ENCODE measurements around the gene SEMA6B. TPM values are rescaled to one million over a fixed set of nuclear protein-coding genes. Genes with fewer than 3 reads are reported as not detected.

The SEMA6B gene
- total and polyA plus RNA-seq, 2 donors (not counting 1 experiment from before 2014, with no cell fraction given): 0.42 TPM; not detected in 1

- ATAC-seq (ENCODE audit: low read depth): no peak
- Histone ChIP-seq H3K36me3 (replicated peaks in 1 of 2; ENCODE audit: control extremely low read depth in 1 of 2, control insufficient read depth in 1 of 2, extremely low read depth in 1 of 2, insufficient read depth in 2 of 2, low read length in 1 of 2) (no peaks in the 10 kb centered on the region), H3K4me2 (replicated peaks; ENCODE audit: low read depth, low read length, poor library complexity, severe bottlenecking) (no peak overlapping the region), H2AFZ (ENCODE audit: insufficient read depth, low read depth, low read length, poor library complexity, severe bottlenecking) (no peak overlapping the region), H3K4me3 (ENCODE audit: control extremely low read depth in 1 of 5, extremely low read depth in 1 of 5, insufficient read depth in 1 of 5, low read depth in 2 of 5, low read length in 4 of 5) (no peak overlapping the region), H3K9me3 (ENCODE audit: control extremely low read depth in 1 of 3, control insufficient read depth in 2 of 3, insufficient read depth in 1 of 3, low read length in 2 of 3) (peaks cover 0 to 14% (median 0%) of the 10 kb centered on the region in 3 donors), H3K4me1 (ENCODE audit: control insufficient read depth in 2 of 2, insufficient read depth in 2 of 2, low read length in 2 of 2) (no peaks in the 10 kb centered on the region), H3K9ac (ENCODE audit: low read length) (no peak overlapping the region), H3K27me3 (replicated peaks in 1 of 4; ENCODE audit: control extremely low read depth in 1 of 4, control insufficient read depth in 3 of 4, insufficient read depth in 4 of 4, low read length in 3 of 4) (peaks cover 0 to 2% (median 0%) of the 10 kb centered on the region in 4 experiments), H3K27ac (ENCODE audit: low read length in 2 of 2) (no peak overlapping the region), H4K20me1 (ENCODE audit: control insufficient read depth, insufficient read depth, low read length, poor library complexity, severe bottlenecking) (no peaks in the 10 kb centered on the region), H3K79me2 (ENCODE audit: control insufficient read depth, insufficient read depth, low read length) (no peaks in the 10 kb centered on the region)
- intact Hi-C loops (cut with micrococcal nuclease): no loop called here
- TF ChIP-seq, protein P1, sequence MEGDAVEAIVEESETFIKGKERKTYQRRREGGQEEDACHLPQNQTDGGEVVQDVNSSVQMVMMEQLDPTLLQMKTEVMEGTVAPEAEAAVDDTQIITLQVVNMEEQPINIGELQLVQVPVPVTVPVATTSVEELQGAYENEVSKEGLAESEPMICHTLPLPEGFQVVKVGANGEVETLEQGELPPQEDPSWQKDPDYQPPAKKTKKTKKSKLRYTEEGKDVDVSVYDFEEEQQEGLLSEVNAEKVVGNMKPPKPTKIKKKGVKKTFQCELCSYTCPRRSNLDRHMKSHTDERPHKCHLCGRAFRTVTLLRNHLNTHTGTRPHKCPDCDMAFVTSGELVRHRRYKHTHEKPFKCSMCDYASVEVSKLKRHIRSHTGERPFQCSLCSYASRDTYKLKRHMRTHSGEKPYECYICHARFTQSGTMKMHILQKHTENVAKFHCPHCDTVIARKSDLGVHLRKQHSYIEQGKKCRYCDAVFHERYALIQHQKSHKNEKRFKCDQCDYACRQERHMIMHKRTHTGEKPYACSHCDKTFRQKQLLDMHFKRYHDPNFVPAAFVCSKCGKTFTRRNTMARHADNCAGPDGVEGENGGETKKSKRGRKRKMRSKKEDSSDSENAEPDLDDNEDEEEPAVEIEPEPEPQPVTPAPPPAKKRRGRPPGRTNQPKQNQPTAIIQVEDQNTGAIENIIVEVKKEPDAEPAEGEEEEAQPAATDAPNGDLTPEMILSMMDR (IDR thresholded peaks at IDR 0.05): no peak
- TF ChIP-seq EZH2 (IDR thresholded peaks at IDR 0.05; ENCODE audit: borderline replicate concordance, insufficient read depth, low read depth, low read length, poor library complexity, severe bottlenecking): no peak
- CTCF ChIA-PET: interaction anchor here (1.0 to 7.0 kb wide), 2 partner anchors 13 to 252 kb away, joined by 3 to 89 read pairs; partner anchors contain the start of gene PLIN5
- Mint-ChIP-seq H3K27me3 (peaks cover 7% of the 10 kb centered on the region), H3K27ac (no peak overlapping the region), H3K4me1 (no peaks in the 10 kb centered on the region), H3K9me3 (ENCODE audit: insufficient read depth) (no peaks in the 10 kb centered on the region), H3K4me3 (no peak overlapping the region)
- POLR2A ChIA-PET: interaction anchor here (0.6 kb wide), 1 partner anchor 36 kb away, joined by 5 read pairs; no protein-coding TSS in a partner anchor
- 90% methylated on average over 11 of the region's 11 CpGs for WGBS (ENCODE audit: insufficient coverage)
- no peak for DNase-seq
Measured at GRCh38 chr19:4521170-4521887, 38.2 kb downstream of the SEMA6B start.

Measured in B cell (primary cell).